GM19328 (cell line): ENCODE measurements around the gene DDX25.
"Not testable (repeated sequence)": the region's sequence is repeated elsewhere in the genome, so short reads cannot be mapped to it uniquely, and the experiment has no call there.

Experiments used
- ATAC-seq: cut with Tn5 transposase; IDR thresholded peaks from one replicate; pipeline ENCODE4 v1.9.1; 2021; ENCODE audit warnings: mild to moderate bottlenecking, moderate library complexity; ENCODE audit not compliant: unreplicated experiment

DDX25 gene

GRCh38 chr11:125903711-125904659, at the start of gene DDX25:
Gene DDX25 (plus strand): TSS chr11:125904508. CDS start chr11:125904518, 10 bp downstream.
- no peak for ATAC-seq

- not testable (repeated sequence) for ATAC-seq
Measured at GRCh38 chr11:125857670-125858069, 46.6 kb upstream of the DDX25 start.

- not testable (repeated sequence) for ATAC-seq
Measured at GRCh38 chr11:125862786-125863185, 41.5 kb upstream of the DDX25 start.

DNA sequence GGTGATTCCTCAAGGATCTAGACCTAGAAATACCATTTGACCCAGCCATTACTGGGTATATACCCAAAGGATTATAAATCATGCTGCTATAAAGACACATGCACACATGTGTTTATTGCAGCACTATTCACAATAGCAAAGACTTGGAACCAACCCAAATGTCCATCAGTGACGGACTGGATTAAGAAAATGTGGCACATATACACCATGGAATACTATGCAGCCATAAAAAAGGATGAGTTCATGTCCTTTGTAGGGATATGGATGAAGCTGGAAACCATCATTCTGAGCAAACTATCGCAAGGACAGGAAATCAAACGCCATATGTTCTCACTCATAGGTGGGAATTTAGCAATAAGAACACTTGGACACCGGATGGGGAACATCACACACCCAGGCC, 39.0 kb upstream of the DDX25 start:
- ATAC-seq: not testable (repeated sequence)

GRCh38 chr11:125869521-125869920, 34.8 kb upstream of the DDX25 start:
- ATAC-seq: no peak

DNA sequence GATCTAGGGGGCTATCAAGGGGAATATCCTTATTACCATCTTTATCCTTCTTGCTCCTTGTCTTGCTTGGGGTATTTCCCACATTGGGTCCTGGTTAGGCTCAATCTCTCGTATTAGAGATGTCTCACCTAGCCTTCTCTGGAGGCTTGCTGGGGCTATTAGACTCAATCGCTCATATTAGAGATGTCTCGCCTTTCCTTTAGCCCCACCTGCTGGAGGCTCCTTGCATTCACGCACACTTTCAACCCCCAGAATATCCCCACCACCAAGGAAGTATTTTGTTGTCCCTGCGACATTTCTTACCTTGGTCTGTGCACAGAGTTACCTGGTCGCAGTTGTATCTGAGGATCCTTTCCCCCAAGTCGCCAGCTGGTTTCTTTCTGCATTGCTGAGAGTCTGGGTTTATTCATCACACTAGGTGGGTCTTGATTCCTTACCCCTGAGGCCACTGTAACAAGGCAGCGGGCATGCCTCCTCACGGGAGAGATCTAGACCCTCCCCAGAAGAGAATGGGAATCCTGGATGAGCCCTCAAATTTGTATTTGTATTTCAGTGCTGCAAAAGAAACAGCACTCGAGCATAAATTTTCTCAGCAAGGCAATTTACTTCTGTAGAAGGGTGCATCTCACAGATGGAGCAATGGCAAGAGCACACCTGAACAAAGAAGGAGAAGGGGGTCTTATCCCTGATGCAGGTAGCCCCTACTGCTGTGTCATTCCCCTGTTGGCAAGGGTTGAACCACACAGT, 32.7 kb upstream of the DDX25 start:
- ATAC-seq: no peak

- ATAC-seq: no peak
Measured at GRCh38 chr11:125872138-125872491, 32.2 kb upstream of the DDX25 start.

- no peak for ATAC-seq
Measured at GRCh38 chr11:125873881-125874555, 30.3 kb upstream of the DDX25 start.

GRCh38 chr11:125874556-125875124, 29.7 kb upstream of the DDX25 start:
- no peak for ATAC-seq

DNA sequence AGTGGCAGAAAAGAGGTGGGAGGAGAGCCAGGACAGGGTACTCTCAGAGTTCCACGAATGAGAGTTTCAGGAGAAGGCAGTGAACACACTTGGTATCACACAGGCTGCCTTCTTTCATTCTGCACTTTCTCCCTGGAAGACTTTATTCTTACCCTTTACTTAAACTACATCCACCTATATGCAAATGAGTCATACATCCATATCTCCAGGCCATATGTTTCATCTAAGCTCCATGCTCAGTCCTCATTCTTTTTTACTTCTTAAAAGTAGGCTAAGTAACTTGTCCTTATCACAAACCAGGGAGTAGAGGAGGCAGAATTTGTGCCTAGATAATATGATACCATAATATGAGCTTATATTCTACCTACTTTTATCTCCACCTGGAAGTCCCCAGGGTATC, 23.0 kb upstream of the DDX25 start:
- ATAC-seq: no peak

GRCh38 chr11:125883375-125883774, 20.9 kb upstream of the DDX25 start:
- ATAC-seq: no peak

DNA sequence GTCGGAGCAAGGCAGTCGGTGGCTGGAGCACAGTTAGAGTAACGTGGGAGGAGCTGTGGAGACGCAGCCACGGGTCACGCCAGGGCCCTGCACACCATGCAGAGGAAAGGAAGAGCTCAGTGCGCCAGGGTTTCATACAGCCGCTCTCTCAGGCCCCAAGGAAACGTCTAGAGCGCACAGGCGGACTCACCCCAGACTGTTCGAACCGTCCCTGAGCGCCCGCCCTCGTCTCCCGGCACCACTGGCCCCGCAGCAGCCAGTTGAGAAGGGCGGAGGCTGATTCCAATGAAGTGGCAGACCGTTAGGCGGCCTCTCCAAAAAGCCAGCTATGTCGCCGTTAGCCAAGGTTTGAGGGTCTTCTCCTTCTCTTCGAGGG, 17.3 kb upstream of the DDX25 start:
- peak; percentile 33 for ATAC-seq

GRCh38 chr11:125887373-125888324, 16.7 kb upstream of the DDX25 start, which contains the start of gene HYLS1:
Gene HYLS1 (plus strand): TSS chr11:125887668. CDS start chr11:125899369, 11,701 bp downstream.
- ATAC-seq: peak; percentile 85

GRCh38 chr11:125890447-125891100, 13.7 kb upstream of the DDX25 start:
- no peak for ATAC-seq

DNA sequence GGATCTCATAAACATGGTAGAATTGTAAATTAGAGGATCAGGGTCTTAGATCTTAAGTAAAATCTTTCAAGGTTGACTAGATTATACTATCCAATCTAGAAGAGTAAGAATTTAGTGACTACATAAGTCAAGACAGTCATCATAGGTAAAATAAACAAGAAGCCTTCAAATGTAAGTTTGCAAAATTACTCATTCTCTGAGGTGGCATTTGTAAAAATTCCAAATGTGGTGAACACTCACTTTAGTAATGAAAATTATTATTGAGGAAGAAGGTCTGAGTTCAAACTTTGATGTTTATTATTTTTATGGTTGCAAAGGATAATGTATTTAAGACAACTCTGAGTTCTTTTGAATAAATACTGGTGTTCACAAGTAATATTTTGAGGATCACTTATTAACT, 12.2 kb upstream of the DDX25 start:
- no peak for ATAC-seq

GRCh38 chr11:125892994-125893393, 11.3 kb upstream of the DDX25 start:
- no peak for ATAC-seq

DNA sequence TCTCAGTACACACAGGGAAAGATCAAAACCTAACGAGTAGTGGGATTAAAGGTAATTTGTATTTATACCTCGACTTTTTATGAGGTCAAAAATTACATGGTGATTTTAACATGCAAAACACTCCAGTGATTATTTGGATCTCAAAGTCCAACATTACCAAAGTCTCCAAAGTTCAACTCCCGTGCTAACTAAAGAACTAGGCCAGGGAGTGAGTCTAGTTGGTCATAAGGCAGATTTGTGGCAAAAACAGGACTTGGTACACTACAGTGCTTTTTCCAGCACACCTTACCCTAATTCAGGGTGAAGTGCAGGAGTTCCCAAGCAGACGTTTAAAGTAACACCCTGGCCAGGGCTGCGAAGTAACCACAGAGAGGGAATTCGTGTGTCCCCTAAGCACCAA, 2.4 kb upstream of the DDX25 start:
- no peak for ATAC-seq

GRCh38 chr11:125902277-125902926, 1.9 kb upstream of the DDX25 start:
- ATAC-seq: no peak
